NCI-H226 (cell line): Measurements from ENCODE around the gene LTF.

Experiments
- DNase-seq: peaks from one replicate; pipeline ENCODE4 v3.0.0-alpha.2; 2015

Gene LTF

DNA sequence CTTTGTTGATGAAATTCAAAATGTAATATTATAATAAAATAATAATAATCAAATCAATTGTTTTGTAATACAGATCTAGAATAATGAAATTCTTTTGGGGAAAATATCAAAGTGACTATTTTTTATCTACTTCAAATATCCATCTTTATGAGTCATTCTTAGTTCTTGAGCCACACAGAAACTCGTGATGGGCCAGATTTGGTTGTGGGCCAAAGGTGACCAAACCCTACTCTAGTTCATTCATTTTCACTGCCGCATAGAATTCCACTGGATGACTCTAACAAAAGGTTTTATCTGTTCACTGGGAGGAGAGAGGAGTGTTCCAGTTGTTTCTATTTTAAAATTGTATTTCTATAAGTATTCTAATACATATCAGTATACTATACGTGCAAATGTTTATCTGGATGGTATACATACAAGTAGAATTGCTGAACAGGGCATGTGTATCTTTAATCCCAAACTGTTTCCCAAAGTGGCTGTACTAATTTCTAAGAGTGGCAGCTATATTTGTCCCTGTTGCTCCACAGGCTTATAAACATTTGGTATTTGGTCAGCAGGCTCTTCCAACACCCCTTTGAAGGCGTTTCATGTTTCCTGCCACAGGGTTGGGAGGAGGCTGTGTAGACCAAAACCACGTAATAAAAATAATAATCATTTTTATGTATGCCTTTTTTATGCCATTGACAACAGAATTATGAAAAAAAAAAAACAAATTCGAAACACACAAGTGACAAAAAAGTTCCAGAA is 25.8 kb upstream of the LTF start:
- peak; percentile 86 for DNase-seq

DNA sequence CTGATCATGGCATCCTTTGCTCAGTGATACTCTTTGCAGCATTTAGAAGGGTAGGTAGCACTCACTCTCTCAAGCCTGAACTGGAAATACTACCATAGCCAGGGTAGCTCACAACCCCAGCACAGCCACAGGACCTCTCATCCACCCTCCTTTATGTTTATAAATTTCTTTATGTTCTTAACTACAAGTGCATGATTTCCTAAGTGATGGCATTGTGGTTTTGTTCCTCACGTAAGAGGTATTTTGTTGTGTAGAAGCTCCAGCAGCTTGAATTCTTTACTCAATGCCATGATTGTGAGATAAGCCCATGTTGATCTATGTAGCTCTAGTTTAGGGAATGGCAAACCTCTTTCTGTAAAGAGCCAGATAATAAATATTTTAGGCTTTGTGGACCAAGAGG is 25.2 kb upstream of the LTF start:
- DNase-seq = peak; percentile 93

GRCh38 chr3:46489381-46489780 is 24.7 kb upstream of the LTF start:
- no peak for DNase-seq

DNA sequence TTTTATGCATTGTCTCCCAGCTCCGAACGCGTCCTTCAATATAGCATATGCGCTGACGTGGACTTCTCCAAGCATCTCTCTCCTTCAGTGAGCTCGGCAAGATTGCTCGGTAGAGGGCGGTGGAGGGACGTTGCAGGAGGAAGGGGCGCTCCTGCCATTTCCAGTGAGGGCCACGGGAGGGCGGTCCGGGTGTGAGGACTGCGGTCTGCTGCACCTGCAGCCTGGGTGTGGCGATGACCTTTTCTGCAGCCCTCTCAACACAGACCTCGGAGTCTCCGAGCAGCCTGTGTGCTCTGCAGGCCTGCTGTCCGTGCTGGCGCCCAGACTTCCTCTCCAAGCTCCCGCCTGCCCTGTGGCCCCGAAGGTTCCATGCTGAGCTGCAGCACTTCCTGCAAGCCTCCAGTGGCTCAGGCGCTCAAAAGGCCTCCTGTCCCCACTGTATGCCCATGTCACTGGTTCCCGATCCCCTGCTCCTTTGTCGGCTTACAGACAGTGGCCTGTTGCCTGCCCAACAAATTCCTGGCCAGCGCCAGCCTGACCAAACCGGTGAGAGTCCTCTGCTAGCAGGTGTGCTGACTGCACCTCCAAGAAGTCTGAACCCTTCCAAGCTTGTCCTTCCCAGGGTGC is 24.1 kb upstream of the LTF start:
- DNase-seq = peak; percentile 87

GRCh38 chr3:46485779-46486175 is 21.1 kb upstream of the LTF start:
- DNase-seq = no peak

DNA sequence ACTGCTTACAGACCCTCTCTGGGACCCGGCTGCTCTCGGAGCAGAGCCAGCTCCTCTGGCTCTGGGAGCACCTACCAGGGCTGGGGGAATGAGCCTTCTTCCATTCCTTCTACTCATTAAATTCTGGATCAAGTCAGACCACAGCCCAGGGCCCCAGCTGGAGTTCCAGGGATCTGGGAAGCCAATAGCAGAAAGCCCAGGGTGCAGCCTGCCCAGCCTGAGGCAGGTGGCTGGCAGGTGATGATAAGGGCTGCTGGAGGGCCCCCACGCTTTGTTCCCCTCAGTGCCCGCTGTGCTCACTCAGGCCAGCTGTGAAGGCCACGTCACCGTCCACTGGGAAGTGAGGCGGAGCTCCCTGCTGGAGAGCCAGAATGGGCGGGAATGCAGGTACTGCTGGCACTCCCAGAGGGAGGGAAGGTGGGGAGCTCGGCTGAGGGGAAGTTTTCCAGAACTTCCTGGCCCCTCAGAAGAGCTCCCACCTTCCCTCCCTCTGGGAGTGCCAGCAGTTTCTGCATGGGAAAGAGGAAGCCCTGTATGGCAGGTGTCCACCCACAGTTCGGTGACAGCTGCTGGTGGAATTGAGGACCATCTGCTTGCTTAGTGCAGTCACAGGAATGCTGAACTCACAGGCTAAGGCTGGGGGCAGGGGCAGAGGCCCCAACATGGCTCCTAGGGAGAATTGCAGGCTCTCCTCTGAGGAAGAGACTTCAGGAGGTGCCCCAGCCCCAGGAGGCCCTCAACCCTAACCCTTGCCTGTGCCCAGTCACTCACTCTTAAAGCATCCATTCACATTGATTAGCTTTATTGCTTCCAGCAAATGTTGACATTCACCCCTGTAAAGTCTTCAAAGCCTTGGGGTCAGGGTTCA is 20.4 kb upstream of the LTF start:
- DNase-seq = no peak

GRCh38 chr3:46484388-46484787 is 19.7 kb upstream of the LTF start:
- DNase-seq = no peak

DNA sequence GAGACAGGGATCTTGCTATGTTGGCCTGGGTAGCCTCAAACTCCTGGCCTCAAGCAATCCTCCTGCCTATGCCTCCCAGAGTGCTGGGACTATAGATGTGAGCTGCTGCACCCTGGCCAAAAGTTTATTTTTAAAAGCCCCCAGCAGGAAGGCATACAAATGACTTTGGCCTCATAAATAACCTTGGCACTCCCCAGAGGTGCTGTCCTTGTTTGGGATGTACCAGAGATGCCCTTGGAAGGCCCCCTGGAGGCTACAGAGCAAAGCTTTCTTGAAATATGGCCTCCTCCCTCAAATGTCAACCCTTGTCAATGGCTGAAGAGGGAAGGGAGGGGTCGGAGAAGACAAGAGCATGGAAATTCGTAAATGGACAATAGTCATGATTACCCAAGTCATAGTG is 19.1 kb upstream of the LTF start:
- no peak for DNase-seq

DNA sequence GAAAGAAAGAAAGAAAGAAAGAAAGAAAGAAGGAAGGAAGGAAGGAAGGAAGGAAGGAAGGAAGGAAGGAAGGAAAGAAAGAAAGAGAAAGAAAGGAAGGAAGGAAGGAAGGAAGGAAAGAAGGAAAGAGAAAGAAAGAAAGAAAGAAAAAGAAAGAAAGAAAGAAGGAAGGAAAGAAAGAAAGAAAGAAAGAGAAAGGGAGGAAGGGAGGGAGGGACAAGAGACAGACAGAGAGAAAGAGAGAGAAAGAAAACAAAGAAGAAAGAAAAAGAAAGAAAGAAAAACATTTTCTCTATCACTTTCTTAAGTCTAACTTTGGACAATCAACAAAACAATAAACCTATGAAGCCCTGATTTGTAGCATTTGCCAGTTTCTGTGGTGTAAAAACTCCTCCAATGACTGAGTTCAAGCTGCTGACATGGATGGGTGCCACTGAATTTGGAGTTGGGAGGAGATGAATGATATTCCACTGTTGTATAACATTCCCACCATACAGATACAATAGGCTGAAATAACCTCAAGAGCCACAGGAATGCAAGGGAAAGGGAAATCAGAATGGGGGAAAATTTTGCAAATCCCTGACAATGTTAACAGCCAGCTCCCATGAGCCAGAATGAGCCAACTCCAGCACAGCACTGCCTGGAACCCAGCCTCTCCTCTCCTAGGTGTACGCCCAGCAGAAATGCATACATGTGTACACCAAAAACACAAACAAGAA is 18.1 kb upstream of the LTF start:
- peak; percentile 93 for DNase-seq

DNA sequence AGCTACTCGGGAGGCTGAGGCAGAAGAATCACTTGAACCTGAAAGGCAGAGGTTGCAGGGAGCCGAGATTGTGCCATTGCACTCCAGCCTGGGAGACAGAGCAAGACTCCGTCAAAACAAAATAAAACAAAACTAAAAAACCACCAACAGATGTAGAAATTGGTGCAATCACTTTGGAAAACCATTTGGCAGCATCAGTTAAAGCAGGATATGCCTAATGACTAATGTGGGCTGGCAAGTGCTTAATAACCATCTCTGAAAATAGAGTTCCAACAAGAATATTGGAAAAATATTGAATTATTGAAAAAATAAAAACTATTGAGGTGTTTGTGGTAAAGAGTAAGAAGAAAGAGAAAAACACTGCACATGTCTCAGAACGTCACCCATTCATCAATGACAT is 16.9 kb upstream of the LTF start:
- DNase-seq = no peak

- DNase-seq = no peak
Measured at GRCh38 chr3:46480491-46481195, 15.9 kb upstream of the LTF start.

GRCh38 chr3:46479696-46480095 is 15.0 kb upstream of the LTF start:
- no peak for DNase-seq

GRCh38 chr3:46479021-46479420 is 14.3 kb upstream of the LTF start:
- DNase-seq = no peak

GRCh38 chr3:46478341-46478740 is 13.6 kb upstream of the LTF start:
- no peak for DNase-seq

GRCh38 chr3:46477756-46478155 is 13.1 kb upstream of the LTF start:
- no peak for DNase-seq

DNA sequence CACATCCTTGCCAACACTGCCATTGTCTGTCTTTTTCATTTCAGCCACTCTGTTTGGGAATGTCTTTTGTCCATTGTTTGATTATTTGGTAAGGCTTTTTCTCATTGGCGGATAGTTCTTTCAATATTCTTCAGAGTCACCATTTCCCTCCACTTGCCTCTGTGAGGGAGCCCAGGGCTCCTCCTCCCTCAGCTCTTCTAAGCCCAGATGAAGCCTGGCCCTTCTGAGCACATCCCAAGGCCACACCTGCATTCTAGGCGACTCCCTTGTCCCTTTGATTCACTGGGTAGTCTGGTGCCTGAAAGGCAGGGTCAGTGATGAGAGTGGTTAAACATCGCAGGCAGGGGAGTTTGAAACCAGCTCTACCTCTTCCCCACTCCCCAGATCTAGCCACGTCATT is 12.4 kb upstream of the LTF start:
- no peak for DNase-seq

DNA sequence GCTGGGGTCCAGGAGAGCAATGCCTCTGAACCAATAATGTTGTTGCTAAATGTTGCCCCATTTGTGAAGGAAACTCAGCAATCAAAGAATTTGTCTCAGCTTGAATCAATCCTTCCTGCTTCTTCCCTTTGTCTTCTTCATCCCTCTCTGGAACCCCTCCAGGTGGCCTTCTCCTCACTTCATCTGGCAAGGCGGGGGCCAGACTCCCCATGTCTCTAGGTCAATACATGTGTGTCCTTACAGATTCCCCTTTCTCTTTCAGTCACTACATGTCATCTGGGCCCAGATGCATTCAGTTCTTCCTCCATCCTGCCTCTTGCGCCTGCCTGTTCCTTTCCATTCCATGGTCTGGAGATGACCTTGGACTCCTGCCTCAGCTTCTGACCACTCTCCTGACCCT is 8.0 kb upstream of the LTF start:
- DNase-seq = no peak

DNA sequence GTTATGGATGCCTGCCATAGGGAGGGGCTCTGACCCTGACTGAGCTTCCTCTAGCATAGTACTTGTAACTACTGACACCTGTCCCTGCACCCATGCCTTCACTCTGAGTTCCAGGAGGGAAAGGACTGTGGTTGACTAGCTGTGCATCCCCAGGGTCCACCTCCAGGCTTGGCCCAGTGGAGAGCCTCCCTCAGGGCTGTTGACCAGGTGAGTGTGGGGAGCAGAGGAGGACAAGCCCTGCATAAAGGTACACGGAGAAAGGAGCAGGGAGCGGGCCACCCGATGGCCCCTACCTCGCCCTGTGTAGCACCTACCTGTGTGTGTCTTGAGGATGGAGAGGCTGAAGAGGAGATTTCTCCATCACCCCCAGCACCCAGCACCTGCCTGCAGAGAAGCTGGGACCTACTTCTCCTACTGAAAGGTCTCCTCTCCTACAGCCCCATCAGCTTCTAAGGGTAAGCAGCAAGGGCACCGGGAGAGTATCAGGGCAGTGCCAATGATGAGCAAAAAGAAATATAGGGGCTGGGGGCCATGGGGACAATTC is 6.7 kb upstream of the LTF start:
- DNase-seq = no peak

DNA sequence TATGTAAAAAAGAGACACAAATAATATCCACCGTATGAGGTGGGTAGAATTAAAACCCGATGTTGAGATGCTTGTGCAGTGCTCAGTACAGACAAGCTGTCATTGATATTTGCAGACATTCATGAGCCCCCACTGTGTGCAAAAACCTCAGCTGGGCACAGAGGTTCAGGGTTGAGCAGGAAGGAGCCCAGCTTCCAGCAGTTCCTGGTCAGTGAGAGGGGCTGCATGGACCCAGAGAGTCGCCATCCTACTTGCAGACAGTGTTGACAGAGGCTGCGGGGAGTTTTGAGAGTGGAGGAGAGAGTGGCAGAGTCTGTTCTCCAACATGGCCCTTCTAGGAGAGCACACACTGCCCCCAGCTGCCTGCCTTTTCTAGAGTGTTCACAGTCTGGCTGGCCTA is 6.1 kb upstream of the LTF start:
- no peak for DNase-seq

DNA sequence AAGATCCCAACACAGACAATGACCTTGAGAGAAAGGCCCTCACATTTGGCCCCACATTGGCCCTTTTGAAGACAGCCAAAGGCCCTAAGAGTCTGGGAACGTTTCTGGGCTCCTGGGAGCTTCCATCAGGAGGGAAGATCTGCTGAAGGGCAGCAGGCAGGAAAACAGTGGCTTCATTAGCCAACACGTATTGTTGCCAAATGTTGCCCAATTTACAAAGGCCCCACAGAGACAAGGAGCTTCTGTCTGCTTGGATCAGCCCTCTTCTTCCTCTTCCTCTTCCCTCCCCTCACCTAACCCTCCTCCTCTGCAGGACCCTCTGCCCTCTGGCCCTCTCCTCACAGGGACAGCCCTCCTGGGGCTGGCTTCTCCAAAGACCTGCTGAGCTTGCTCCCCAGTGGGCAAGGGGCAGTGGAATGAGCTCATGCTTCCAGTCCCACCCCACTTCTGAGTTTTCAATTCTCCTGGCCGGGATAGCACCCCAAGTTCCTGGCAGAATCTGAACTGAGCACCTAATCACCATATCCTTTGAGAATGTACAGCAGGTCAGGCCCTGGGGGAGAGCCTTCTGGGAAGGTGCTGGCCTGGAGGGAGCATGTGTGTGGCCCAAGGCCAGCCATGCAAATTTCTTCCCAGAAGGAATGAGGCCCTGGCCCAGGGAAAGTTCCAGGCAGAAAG is 5.1 kb upstream of the LTF start:
- DNase-seq = no peak

- DNase-seq = no peak
Measured at GRCh38 chr3:46468753-46469600, 4.3 kb upstream of the LTF start.
